Uterus (tissue), 2 donors: ENCODE results near the gene FBH1.

Experiments
- POLR2A ChIP-seq, 2 donors: fragments of 450-650 bp; IDR thresholded peaks; one replicate each; pipeline ENCODE4 v1.6.1; 2016; ENCODE audit warnings: antibody characterized with exemption in 2 of 2, mild to moderate bottlenecking in 1 of 2, moderate library complexity in 1 of 2
- TF ChIP-seq, protein P1 (sequence below), 4 experiments: fragments of 200-600 bp in 2 of 4; fragments of 450-650 bp in 2 of 4; sonication (generic) in 2 of 4; IDR thresholded peaks; one replicate each; pipeline ENCODE4 v1.5.1; 2016 to 2019; ENCODE audit warnings: antibody characterized with exemption in 4 of 4, mild to moderate bottlenecking in 2 of 4, moderate library complexity in 1 of 4

DNA sequence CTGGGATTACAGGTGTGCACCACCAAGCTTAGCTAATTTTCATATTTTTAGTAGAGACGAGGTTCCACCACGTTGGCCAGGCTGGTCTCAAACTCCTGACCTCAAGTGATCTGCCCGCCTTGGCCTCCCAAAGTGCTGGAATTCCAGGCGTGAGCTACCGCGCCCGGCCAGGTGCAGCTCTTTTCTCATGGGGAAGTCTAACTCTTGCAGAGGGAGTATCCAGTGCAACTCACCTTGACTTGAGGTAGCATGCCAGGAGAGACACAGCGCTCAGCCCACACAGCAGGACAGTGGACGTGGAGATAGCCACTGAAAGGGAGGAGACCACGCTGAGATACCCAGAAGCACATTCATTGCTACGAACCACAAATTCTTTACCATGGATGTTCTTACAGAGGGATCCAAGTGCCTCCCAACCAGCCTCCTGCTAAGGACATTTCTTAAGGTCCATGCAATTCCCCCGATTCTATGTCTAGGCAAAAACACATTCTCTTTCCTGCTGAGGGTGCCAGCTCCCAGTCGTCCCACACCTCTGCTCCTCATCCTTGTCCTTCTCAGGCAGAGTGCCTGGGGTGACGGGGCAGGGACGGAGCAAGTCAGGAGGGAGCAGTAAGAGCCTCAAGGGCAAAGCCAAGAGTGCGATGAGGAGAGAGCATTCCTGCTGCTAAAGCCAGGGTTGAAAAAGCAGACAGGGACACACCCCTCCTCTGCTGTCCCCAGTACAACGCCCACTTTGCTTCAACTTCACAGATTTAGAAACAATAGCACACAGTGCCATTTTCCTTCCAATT, 66.3 kb downstream of the FBH1 start:
- TF ChIP-seq, protein P1, sequence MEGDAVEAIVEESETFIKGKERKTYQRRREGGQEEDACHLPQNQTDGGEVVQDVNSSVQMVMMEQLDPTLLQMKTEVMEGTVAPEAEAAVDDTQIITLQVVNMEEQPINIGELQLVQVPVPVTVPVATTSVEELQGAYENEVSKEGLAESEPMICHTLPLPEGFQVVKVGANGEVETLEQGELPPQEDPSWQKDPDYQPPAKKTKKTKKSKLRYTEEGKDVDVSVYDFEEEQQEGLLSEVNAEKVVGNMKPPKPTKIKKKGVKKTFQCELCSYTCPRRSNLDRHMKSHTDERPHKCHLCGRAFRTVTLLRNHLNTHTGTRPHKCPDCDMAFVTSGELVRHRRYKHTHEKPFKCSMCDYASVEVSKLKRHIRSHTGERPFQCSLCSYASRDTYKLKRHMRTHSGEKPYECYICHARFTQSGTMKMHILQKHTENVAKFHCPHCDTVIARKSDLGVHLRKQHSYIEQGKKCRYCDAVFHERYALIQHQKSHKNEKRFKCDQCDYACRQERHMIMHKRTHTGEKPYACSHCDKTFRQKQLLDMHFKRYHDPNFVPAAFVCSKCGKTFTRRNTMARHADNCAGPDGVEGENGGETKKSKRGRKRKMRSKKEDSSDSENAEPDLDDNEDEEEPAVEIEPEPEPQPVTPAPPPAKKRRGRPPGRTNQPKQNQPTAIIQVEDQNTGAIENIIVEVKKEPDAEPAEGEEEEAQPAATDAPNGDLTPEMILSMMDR (IDR thresholded peaks at IDR 0.05), result no peak
- no peak for TF ChIP-seq POLR2A (IDR thresholded peaks at IDR 0.05)
